BJ (cell line): ENCODE measurements around the gene PPP4R1. TPM values are rescaled to one million over a fixed set of nuclear protein-coding genes. Genes with fewer than 3 reads are reported as not detected.

Experiments
- CTCF ChIA-PET: fragments of 350-600 bp; formaldehyde crosslinking; extraction: SDS; loops from one replicate; lab custom pipeline; 2021; ENCODE audit warnings: antibody characterized with exemption, inconsistent platforms; lab: Yijun Ruan, JAX
- POLR2A ChIA-PET: fragments of 300-600 bp; sonication (Branson Sonifier 250); formaldehyde crosslinking; extraction: SDS; loops from one replicate; lab custom pipeline; 2021; ENCODE audit warnings: antibody characterized with exemption; lab: Charles Lee
- DNase-seq: peaks from one replicate; pipeline ENCODE4 v3.0.0-alpha.2; 2011; ENCODE audit warnings: low read depth
- H3K27me3 ChIP-seq: 2 replicates; pipeline ENCODE4 v1.6.0; 2011; ENCODE audit warnings: low read length; ENCODE audit not compliant: control insufficient read depth, insufficient read depth
- H3K36me3 ChIP-seq: 2 replicates; pipeline ENCODE4 v1.5.1; 2011; ENCODE audit warnings: low read length; ENCODE audit not compliant: control insufficient read depth, insufficient read depth
- H3K4me3 ChIP-seq: 2 replicates; pipeline ENCODE4 v1.5.1; 2011; ENCODE audit warnings: low read depth, mild to moderate bottlenecking, control low read depth, low read length
- polyA plus RNA-seq: library from polyadenylated mRNA; depleted of rRNA; stranded (reverse); fragments of >200 nt; gene quantifications from 2 replicates; pipeline ENCODE4 v1.2.3, GENCODE V29; 2011
- TF ChIP-seq, protein P1 (sequence below): IDR thresholded peaks from 2 replicates; pipeline ENCODE4 v1.5.1; 2011; ENCODE audit warnings: low read depth, mild to moderate bottlenecking, control low read depth, inconsistent platforms, low read length, moderate library complexity; ENCODE audit not compliant: insufficient read depth

Gene PPP4R1
- polyA plus RNA-seq, 1 experiment, result 135 TPM

DNA sequence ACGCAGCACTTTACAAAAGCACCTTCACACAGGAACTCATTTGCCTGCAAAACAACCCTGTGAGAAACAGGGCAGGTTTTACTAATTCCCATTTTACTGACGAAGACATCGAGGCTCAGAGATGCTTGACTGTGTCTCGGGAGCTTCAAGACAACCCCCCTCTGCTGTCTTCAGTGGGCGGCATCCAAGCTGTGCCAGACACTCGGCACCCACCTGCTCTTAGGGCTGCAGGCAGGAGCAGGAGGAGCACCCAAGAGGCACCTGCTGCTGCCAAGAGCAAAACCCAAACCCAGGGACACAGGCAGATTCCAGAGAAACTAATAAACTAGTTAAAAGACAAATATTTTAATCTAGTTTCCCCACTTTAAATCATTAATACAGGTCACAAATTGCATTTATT is 67.9 kb downstream of the PPP4R1 start:
- Histone ChIP-seq H3K36me3 (peaks cover 24% of the 10 kb centered on the region), H3K4me3 (no peak overlapping the region), H3K27me3 (no peaks in the 10 kb centered on the region)
- ChIA-PET POLR2A (no interaction called here), CTCF (no interaction called here)
- TF ChIP-seq, protein P1, sequence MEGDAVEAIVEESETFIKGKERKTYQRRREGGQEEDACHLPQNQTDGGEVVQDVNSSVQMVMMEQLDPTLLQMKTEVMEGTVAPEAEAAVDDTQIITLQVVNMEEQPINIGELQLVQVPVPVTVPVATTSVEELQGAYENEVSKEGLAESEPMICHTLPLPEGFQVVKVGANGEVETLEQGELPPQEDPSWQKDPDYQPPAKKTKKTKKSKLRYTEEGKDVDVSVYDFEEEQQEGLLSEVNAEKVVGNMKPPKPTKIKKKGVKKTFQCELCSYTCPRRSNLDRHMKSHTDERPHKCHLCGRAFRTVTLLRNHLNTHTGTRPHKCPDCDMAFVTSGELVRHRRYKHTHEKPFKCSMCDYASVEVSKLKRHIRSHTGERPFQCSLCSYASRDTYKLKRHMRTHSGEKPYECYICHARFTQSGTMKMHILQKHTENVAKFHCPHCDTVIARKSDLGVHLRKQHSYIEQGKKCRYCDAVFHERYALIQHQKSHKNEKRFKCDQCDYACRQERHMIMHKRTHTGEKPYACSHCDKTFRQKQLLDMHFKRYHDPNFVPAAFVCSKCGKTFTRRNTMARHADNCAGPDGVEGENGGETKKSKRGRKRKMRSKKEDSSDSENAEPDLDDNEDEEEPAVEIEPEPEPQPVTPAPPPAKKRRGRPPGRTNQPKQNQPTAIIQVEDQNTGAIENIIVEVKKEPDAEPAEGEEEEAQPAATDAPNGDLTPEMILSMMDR, result no peak
- DNase-seq, result no peak

DNA sequence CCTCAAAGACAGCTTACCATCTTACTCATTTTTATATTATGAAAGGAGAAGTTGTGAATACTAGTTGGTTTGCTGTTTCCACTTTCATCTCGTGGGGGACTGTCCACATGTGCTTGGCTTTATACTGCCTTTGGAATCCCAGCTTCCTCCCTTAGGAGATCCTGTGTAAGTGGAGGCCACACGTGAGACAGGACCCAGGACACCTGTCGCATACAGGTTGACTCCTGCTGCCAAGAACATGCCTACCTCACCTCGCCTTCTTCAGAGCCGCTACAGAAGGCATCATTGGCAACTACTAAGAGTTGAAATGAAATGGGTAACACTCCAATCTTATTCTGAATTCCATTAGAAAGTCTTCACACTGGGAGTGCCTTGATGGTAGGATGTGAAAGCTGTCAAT is 69.3 kb downstream of the PPP4R1 start:
- H3K27me3 ChIP-seq, result no peaks in the 10 kb centered on the region
- no peak overlapping the region for H3K4me3 ChIP-seq
- ChIA-PET CTCF (interaction anchor here (1.0 to 1.5 kb wide), 2 partner anchors 8 to 471 kb away, joined by 3 read pairs; no protein-coding TSS in a partner anchor), POLR2A (no interaction called here)
- TF ChIP-seq, protein P1, result no peak
- no peak for DNase-seq
- peaks cover 24% of the 10 kb centered on the region for H3K36me3 ChIP-seq

DNA sequence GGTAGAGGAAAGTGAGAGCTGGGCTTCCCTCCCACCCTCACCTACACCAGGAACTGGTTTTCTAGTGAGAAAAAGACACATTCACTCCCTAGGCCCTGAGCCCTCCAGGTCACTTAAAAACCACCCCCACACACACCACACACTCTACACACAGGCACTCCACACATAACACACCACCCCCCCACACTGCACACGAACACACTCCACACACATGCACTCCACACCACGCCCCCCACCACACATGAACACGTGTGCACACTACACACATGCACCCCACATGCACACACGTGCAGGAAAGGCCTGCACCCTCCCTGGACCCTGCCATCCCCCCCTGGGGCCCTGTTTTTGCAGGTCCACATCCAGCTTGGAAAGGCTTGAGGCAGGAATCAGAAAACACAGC is 71.4 kb downstream of the PPP4R1 start:
- Histone ChIP-seq H3K4me3 (no peak overlapping the region), H3K36me3 (peaks cover 16% of the 10 kb centered on the region), H3K27me3 (no peaks in the 10 kb centered on the region)
- TF ChIP-seq, protein P1, result no peak
- no peak for DNase-seq
- POLR2A ChIA-PET, result no interaction called here
- CTCF ChIA-PET, result no interaction called here

DNA sequence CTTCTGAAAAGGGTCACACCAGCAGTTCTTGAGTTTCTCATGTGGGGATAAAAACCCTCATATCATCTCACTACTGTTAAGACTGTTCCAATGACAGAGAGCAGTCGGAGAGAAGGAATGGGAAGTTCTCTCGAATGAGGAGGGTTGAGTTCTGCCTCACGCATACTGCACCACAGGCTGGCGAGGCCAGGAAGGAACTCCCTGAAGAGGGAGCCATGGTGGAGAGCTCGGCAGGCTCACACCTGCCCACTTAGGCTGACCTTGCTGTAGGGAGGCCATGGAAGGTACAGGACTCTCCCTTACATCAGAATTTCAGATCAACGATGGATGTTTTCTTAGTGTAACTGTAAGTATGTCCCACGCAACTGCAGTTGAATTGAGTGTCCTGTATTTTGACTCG is 74.4 kb downstream of the PPP4R1 start:
- TF ChIP-seq, protein P1, result no peak
- DNase-seq, result no peak
- Histone ChIP-seq H3K4me3 (no peak overlapping the region), H3K36me3 (peaks cover 18% of the 10 kb centered on the region), H3K27me3 (no peaks in the 10 kb centered on the region)
- ChIA-PET POLR2A (no interaction called here), CTCF (interaction anchor here (0.6 kb wide), 1 partner anchor 214 kb away, joined by 3 read pairs; no protein-coding TSS in a partner anchor)

DNA sequence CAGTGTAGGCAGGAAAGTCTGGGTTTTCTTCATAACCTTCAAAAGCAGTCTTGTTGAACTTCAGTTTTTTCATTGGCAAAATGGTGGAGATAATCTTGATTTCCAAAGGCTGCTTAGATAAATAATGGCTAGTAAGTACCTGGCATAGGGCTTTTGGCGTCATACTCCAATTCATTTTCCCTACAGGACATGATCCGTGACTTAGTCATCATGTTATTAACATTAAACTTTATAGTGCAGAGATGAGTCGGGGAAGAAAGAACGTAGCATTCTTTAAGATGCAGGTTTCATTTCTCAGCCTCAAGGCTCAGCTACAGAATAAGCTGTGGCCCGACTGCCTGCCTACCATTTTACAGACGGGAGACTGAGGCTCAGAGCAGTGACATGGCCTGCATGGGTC is 75.1 kb downstream of the PPP4R1 start:
- Histone ChIP-seq H3K27me3 (no peaks in the 10 kb centered on the region), H3K36me3 (peaks cover 16% of the 10 kb centered on the region), H3K4me3 (no peak overlapping the region)
- TF ChIP-seq, protein P1, result no peak
- peak; percentile 49 for DNase-seq
- ChIA-PET CTCF (interaction anchor here (0.6 kb wide), 1 partner anchor 215 kb away, joined by 3 read pairs; no protein-coding TSS in a partner anchor), POLR2A (no interaction called here)
